Fibroblast of lung (primary cell): ENCODE data around the gene HAT1. TPM values are rescaled to one million over a fixed set of nuclear protein-coding genes. Genes with fewer than 3 reads are reported as not detected.

ENCODE experiments used
- DNase-seq, 2 donors: peaks; one replicate each; pipeline versions ENCODE4 v3.0.0 to v3.0.0-alpha.2; 2010; ENCODE audit warnings: low read depth in 2 of 2
- H2AFZ ChIP-seq: 2 replicates; pipeline ENCODE4 v1.5.1; 2012; ENCODE audit warnings: low read length, control low read depth, inconsistent platforms
- H3K27ac ChIP-seq: 2 replicates; pipeline ENCODE4 v1.5.1; 2011; ENCODE audit warnings: low read length, control low read depth; ENCODE audit not compliant: insufficient read depth
- H3K27me3 ChIP-seq: 2 replicates; pipeline ENCODE4 v1.5.1; 2011; ENCODE audit warnings: mild to moderate bottlenecking, low read length; ENCODE audit not compliant: control insufficient read depth, insufficient read depth
- H3K36me3 ChIP-seq: 2 replicates; pipeline ENCODE4 v1.5.1; 2011; ENCODE audit warnings: low read length; ENCODE audit not compliant: control insufficient read depth, insufficient read depth
- H3K4me1 ChIP-seq: 2 replicates; pipeline ENCODE4 v1.5.1; 2011; ENCODE audit warnings: low read length; ENCODE audit not compliant: control insufficient read depth, insufficient read depth; ENCODE audit errors: extremely low read depth
- H3K4me2 ChIP-seq: 2 replicates; pipeline ENCODE4 v1.5.1; 2011; ENCODE audit warnings: low read length, control low read depth; ENCODE audit not compliant: insufficient read depth; ENCODE audit errors: extremely low read depth
- H3K4me3 ChIP-seq, 4 experiments: fragments of 200-600 bp in 1 of 4; sonication (generic) in 1 of 4; replicated peaks in 1 of 4; 2 replicates each; pipeline ENCODE4 v1.5.1; 2011 to 2016; ENCODE audit warnings: low read length in 4 of 4, low read depth in 3 of 4, mild to moderate bottlenecking in 3 of 4, control low read depth in 2 of 4, inconsistent platforms in 1 of 4, mixed read lengths in 1 of 4; ENCODE audit not compliant: insufficient read depth in 1 of 4; ENCODE audit errors: control extremely low read depth in 1 of 4
- H3K79me2 ChIP-seq: 2 replicates; pipeline ENCODE4 v1.5.1; 2012; ENCODE audit warnings: mild to moderate bottlenecking, low read length, inconsistent platforms; ENCODE audit not compliant: control insufficient read depth, insufficient read depth
- H3K9ac ChIP-seq: 2 replicates; pipeline ENCODE4 v1.5.1; 2011; ENCODE audit warnings: mild to moderate bottlenecking, low read length, control low read depth; ENCODE audit not compliant: insufficient read depth
- H3K9me3 ChIP-seq: 2 replicates; pipeline ENCODE4 v1.5.1; 2012; ENCODE audit warnings: low read depth, low read length; ENCODE audit not compliant: control insufficient read depth, insufficient read depth
- H4K20me1 ChIP-seq: 2 replicates; pipeline ENCODE4 v1.5.1; 2011; ENCODE audit warnings: low read length; ENCODE audit not compliant: control insufficient read depth, insufficient read depth; ENCODE audit errors: extremely low read depth
- CTCF ChIP-seq, 2 donors: IDR thresholded peaks in 1 of 2; conservative IDR thresholded peaks in 1 of 2; 1 replicate in 1 of 2; 2 replicates in 1 of 2; pipeline ENCODE4 v1.5.1; 2011 to 2012; ENCODE audit warnings: low read length in 2 of 2, control low read depth in 1 of 2, inconsistent platforms in 1 of 2, low read depth in 1 of 2, mild to moderate bottlenecking in 1 of 2
- EZH2 ChIP-seq: IDR thresholded peaks from 2 replicates; pipeline ENCODE4 v1.5.1; 2012; ENCODE audit warnings: low read length, control low read depth, mild to moderate bottlenecking; ENCODE audit errors: missing control alignments
- polyA plus RNA-seq, 2 donors: library from polyadenylated mRNA; depleted of rRNA in 1 of 2; stranded (reverse) in 1 of 2; unstranded in 1 of 2; fragments of >200 nt; gene quantifications; 2 replicates each; pipeline ENCODE4 v1.2.1, GENCODE V29; 2011 to 2012; ENCODE audit warnings: missing spikeins in 1 of 2
- total RNA-seq: library from RNA; depleted of rRNA; stranded (reverse); fragments of >200 nt; gene quantifications from 2 replicates; pipeline ENCODE4 v1.2.1, GENCODE V29; 2014

HAT1 gene
- total and polyA plus RNA-seq, 2 donors (not counting 1 experiment from before 2014, with no cell fraction given): 23.0 to 57.7 TPM

DNA sequence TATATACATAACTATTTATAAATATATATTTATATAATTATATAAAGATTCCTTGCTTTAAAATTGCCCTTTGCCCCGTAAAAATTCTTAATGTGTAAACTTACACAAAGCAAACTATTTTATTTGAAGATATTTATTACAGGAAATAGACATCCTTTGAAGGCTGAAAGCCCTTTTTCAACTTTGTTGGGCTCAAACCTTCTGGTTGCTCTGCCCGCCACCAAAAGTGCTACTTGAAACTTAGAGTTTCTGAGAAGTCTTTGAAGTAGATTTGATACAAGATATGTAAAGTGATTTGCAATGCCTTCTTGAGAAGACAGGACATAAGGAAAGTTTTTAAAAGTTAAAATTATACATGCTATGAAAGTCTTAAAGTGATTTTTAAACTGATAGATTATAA, 40.9 kb downstream of the HAT1 start:
- no peak for TF ChIP-seq EZH2
- TF ChIP-seq CTCF (conservative IDR thresholded peaks at IDR 0.05 in 1 of 2, IDR thresholded peaks at IDR 0.05 in 1 of 2; ENCODE audit: low read depth in 1 of 2, low read length in 2 of 2): no peak
- H3K79me2 ChIP-seq: peaks cover 4% of the 10 kb centered on the region

DNA sequence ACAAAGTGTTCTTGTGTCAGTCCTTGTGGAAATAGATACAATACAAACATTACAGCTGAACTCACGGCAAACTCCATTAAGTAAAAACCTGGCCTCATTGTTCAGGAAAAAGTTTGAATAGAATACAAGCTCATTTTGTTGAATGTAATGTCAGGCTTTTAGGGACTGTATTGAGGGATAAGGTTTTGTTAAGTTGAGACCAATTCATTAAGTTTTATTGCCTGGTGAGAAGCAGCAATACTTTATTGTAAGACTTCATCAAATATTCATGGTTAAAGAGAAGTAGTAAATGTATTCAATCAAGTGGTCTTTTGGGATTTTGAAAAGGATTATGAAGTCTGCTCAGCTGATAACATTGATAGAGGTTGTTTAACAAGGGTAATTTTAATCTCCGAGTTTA, 42.0 kb downstream of the HAT1 start:
- Histone ChIP-seq H4K20me1 (no peaks in the 10 kb centered on the region), H2AFZ (no peak overlapping the region), H3K27me3 (no peaks in the 10 kb centered on the region), H3K79me2 (peaks cover 4% of the 10 kb centered on the region), H3K9ac (no peak overlapping the region), H3K9me3 (no peaks in the 10 kb centered on the region), H3K4me1 (peaks cover 11% of the 10 kb centered on the region), H3K27ac (no peak overlapping the region), H3K36me3 (no peaks in the 10 kb centered on the region), H3K4me3 (no peak overlapping the region), H3K4me2 (no peak overlapping the region)
- TF ChIP-seq EZH2 (no peak), CTCF (conservative IDR thresholded peaks at IDR 0.05 in 1 of 2, IDR thresholded peaks at IDR 0.05 in 1 of 2; ENCODE audit: low read depth in 1 of 2, low read length in 2 of 2) (no peak)
- no peak for DNase-seq

More for the DNA sequence above, 40.9 kb downstream of the HAT1 start:
- Histone ChIP-seq H3K27me3 (no peaks in the 10 kb centered on the region), H3K4me3 (no peak overlapping the region), H3K4me2 (no peak overlapping the region), H4K20me1 (no peaks in the 10 kb centered on the region), H3K9me3 (no peaks in the 10 kb centered on the region), H3K36me3 (no peaks in the 10 kb centered on the region), H2AFZ (no peak overlapping the region), H3K9ac (no peak overlapping the region), H3K4me1 (peaks cover 13% of the 10 kb centered on the region), H3K27ac (no peak overlapping the region)
- no peak for DNase-seq

DNA sequence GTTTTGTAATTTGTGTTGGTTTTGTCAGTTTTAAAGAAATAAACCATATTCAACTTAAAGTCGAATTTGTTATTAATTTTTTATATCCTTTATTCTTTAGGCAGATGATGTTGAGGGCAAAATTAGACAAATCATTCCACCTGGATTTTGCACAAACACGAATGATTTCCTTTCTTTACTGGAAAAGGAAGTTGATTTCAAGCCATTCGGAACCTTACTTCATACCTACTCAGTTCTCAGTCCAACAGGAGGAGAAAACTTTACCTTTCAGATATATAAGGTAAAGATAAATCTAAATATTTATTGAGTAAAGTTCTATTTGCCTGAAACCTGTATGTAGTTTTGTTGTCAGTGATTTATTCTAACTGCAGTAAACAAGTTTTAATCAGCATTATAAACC, 43.0 kb downstream of the HAT1 start:
- Histone ChIP-seq H3K4me3 (no peak overlapping the region), H3K9me3 (no peaks in the 10 kb centered on the region), H2AFZ (no peak overlapping the region), H3K4me2 (no peak overlapping the region), H3K9ac (no peak overlapping the region), H4K20me1 (no peaks in the 10 kb centered on the region), H3K79me2 (peaks cover 4% of the 10 kb centered on the region), H3K4me1 (peaks cover 4% of the 10 kb centered on the region), H3K27ac (no peak overlapping the region), H3K27me3 (no peaks in the 10 kb centered on the region), H3K36me3 (no peaks in the 10 kb centered on the region)
- no peak for TF ChIP-seq CTCF (conservative IDR thresholded peaks at IDR 0.05 in 1 of 2, IDR thresholded peaks at IDR 0.05 in 1 of 2; ENCODE audit: low read depth in 1 of 2, low read length in 2 of 2)
- no peak for TF ChIP-seq EZH2
- no peak for DNase-seq
